HL-60 (cell line): Measurements from ENCODE around the gene IFITM10.

Experiments used
- DNase-seq, 2 experiments: peaks; one replicate each; pipeline ENCODE4 v3.0.0-alpha.2; 2010 to 2020; ENCODE audit warnings: low read depth in 1 of 2, low spot score in 1 of 2
- H3K27ac ChIP-seq: fragments of 250-450 bp; sonication (Bioruptor Pico); replicated peaks from 2 replicates; pipeline ENCODE4 v1.5.1; 2020; ENCODE audit warnings: mild to moderate bottlenecking, moderate library complexity
- H3K27me3 ChIP-seq: fragments of 250-450 bp; sonication (Bioruptor Pico); 2 replicates; pipeline ENCODE4 v1.5.1; 2021; ENCODE audit warnings: mild to moderate bottlenecking, moderate library complexity; ENCODE audit not compliant: insufficient read depth, poor library complexity, severe bottlenecking
- H3K4me3 ChIP-seq: replicated peaks from 2 replicates; pipeline ENCODE4 v1.5.1; 2011; ENCODE audit warnings: mild to moderate bottlenecking, control low read depth, low read length; ENCODE audit not compliant: insufficient read depth
- GABPA ChIP-seq: IDR thresholded peaks from 2 replicates; pipeline ENCODE4 v1.6.1; 2012; ENCODE audit warnings: low read depth
- POLR2AphosphoS5 ChIP-seq: IDR thresholded peaks from 2 replicates; pipeline ENCODE4 v1.6.1; 2012; ENCODE audit warnings: low read depth
- SPI1 ChIP-seq: IDR thresholded peaks from 2 replicates; pipeline ENCODE4 v1.6.1; 2012; ENCODE audit warnings: low read depth, mild to moderate bottlenecking, borderline replicate concordance
- TF ChIP-seq, protein P1 (sequence below): IDR thresholded peaks from one replicate; pipeline ENCODE4 v1.5.1; 2011; ENCODE audit warnings: low read length, control low read depth, inconsistent platforms; ENCODE audit not compliant: insufficient read depth
- TF ChIP-seq, protein P2 (sequence below): IDR thresholded peaks from 2 replicates; pipeline ENCODE4 v1.6.1; 2012; ENCODE audit warnings: low read depth; ENCODE audit not compliant: insufficient replicate concordance

Gene IFITM10

DNA sequence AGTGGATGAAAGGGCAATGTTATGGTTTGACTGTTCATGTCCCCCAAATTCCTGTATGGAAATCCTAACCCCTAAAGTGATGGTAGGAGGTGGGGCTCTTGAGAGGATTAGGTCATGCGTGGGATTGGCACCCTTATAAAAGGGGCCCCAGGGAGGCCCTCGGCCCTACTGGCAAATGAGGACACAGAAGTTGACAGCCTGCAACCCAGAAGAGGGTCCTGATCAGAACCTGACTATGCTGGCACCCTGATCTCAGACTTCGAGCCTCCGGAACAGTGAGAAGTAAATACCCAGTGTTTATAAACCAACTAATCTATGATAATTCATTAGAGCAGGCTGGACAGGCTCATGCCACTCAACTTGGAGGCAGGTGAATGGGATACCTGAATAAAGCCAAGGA lies 8.7 kb downstream of the IFITM10 start:
- TF ChIP-seq, protein P1, sequence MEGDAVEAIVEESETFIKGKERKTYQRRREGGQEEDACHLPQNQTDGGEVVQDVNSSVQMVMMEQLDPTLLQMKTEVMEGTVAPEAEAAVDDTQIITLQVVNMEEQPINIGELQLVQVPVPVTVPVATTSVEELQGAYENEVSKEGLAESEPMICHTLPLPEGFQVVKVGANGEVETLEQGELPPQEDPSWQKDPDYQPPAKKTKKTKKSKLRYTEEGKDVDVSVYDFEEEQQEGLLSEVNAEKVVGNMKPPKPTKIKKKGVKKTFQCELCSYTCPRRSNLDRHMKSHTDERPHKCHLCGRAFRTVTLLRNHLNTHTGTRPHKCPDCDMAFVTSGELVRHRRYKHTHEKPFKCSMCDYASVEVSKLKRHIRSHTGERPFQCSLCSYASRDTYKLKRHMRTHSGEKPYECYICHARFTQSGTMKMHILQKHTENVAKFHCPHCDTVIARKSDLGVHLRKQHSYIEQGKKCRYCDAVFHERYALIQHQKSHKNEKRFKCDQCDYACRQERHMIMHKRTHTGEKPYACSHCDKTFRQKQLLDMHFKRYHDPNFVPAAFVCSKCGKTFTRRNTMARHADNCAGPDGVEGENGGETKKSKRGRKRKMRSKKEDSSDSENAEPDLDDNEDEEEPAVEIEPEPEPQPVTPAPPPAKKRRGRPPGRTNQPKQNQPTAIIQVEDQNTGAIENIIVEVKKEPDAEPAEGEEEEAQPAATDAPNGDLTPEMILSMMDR: no peak
- TF ChIP-seq, protein P2, sequence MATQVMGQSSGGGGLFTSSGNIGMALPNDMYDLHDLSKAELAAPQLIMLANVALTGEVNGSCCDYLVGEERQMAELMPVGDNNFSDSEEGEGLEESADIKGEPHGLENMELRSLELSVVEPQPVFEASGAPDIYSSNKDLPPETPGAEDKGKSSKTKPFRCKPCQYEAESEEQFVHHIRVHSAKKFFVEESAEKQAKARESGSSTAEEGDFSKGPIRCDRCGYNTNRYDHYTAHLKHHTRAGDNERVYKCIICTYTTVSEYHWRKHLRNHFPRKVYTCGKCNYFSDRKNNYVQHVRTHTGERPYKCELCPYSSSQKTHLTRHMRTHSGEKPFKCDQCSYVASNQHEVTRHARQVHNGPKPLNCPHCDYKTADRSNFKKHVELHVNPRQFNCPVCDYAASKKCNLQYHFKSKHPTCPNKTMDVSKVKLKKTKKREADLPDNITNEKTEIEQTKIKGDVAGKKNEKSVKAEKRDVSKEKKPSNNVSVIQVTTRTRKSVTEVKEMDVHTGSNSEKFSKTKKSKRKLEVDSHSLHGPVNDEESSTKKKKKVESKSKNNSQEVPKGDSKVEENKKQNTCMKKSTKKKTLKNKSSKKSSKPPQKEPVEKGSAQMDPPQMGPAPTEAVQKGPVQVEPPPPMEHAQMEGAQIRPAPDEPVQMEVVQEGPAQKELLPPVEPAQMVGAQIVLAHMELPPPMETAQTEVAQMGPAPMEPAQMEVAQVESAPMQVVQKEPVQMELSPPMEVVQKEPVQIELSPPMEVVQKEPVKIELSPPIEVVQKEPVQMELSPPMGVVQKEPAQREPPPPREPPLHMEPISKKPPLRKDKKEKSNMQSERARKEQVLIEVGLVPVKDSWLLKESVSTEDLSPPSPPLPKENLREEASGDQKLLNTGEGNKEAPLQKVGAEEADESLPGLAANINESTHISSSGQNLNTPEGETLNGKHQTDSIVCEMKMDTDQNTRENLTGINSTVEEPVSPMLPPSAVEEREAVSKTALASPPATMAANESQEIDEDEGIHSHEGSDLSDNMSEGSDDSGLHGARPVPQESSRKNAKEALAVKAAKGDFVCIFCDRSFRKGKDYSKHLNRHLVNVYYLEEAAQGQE: no peak
- TF ChIP-seq POLR2AphosphoS5 (no peak), GABPA (no peak), SPI1 (no peak)
- Histone ChIP-seq H3K27ac (no peak overlapping the region), H3K4me3 (no peak overlapping the region), H3K27me3 (peaks cover 2% of the 10 kb centered on the region)
- DNase-seq: no peak

DNA sequence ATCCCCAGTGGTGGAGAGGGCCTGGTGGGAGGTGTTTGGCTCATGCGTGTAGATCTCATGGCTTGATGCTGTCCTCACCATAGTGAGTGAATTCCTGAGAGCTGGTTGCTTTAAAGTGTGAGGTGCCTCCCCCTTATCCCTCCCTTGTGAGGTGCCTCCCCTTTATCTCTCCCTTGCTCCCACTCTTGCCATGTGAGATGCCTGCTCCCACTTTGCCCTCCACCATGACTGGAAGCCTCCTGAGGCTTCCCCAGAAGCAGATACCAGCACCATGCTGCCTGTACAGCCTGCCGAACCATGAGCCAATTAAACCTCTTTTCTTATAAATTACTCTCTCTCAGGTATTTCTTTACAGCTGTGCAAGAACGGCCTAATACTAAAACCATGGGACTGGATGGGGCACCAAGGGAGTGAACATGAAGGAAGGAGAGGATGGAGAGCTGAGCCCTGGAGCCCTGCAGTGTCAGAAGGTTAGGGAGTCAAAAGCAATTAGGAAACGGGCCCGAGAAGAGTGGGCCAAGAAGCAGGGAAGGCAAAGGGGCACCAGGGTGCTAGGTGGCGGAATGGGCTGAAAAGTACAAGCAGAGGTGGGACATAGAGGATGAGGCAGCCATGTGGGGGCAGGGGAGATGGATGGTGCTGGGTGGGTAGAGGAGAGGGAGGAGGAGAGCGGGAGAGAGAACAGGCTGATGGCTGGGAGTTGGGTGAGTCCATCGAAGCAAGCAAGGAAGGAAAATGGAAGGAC lies 9.4 kb downstream of the IFITM10 start:
- peaks cover 2% of the 10 kb centered on the region for H3K27me3 ChIP-seq
- H3K4me3 ChIP-seq: no peak overlapping the region
- TF ChIP-seq SPI1 (no peak), GABPA (no peak), POLR2AphosphoS5 (no peak)
- TF ChIP-seq, protein P1: no peak
- TF ChIP-seq, protein P2: no peak
- H3K27ac ChIP-seq: no peak overlapping the region
- no peak for DNase-seq

DNA sequence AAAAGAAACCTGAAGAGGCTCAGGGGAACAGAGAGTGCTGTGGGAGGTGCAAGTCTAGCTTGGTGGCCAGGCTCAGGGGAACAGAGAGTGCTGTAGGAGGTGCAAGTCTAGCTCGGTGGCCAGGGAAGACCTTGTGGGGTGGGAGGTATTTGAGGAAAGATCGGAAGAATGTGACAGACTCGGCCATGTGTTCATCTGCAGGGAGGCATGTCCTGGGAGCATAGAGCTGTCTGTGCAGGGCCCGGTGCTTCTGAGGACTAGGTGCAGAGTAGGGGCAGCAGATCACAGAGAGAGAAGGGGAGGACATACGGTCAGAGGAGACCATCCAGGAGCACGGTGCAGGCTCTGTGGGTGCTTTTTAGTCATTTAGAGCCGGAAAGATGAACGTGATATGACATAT lies 10.8 kb downstream of the IFITM10 start:
- Histone ChIP-seq H3K27ac (no peak overlapping the region), H3K27me3 (peaks cover 2% of the 10 kb centered on the region), H3K4me3 (no peak overlapping the region)
- no peak for DNase-seq
- no peak for TF ChIP-seq POLR2AphosphoS5
- TF ChIP-seq, protein P2: no peak

DNA sequence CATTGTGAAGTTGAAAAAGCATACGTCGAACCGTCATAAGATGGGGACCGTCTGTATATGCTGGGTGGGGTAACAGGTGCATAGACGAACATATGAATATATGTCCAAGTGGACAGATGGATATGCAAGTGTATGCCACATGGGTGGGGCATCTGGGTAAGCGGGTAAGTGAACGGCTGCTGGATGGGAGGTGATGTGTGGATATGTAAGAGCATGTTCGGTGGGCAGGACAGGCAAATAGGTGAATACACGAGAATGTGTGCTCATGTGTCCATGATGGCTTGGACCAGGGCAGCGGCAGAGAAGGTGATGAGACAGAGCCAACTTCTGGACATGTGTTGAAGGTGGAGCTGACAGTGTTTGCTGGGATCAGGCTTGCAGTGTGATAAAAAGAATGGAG lies 12.0 kb downstream of the IFITM10 start:
- Histone ChIP-seq H3K27me3 (peaks cover 13% of the 10 kb centered on the region), H3K27ac (no peak overlapping the region), H3K4me3 (no peak overlapping the region)
- no peak for DNase-seq
- no peak for TF ChIP-seq POLR2AphosphoS5
- TF ChIP-seq, protein P1: no peak
- no peak for TF ChIP-seq SPI1
- TF ChIP-seq, protein P2: no peak
